ENCODE results near the gene FRMD1. TPM values are rescaled to one million over a fixed set of nuclear protein-coding genes. Genes with fewer than 3 reads are reported as not detected.

The FRMD1 gene
- total RNA-seq, 1 donor = under 0.01 TPM

- no peak for TF ChIP-seq CTCF (IDR thresholded peaks at IDR 0.05; ENCODE audit: extremely low read depth, low read depth, low read length)
- Histone ChIP-seq H2AFZ (ENCODE audit: low read length) (no peak overlapping the region), H3K4me2 (ENCODE audit: insufficient read depth, low read length) (no peak overlapping the region), H3K4me1 (ENCODE audit: insufficient read depth, low read length) (peaks cover 8% of the 10 kb centered on the region), H3K4me3 (ENCODE audit: insufficient read depth, low read length) (no peak overlapping the region), H3K79me2 (ENCODE audit: insufficient read depth, low read length) (no peaks in the 10 kb centered on the region), H3K36me3 (ENCODE audit: insufficient read depth, low read length) (no peaks in the 10 kb centered on the region), H3K9me3 (ENCODE audit: low read depth, low read length) (no peaks in the 10 kb centered on the region), H3K27ac (ENCODE audit: low read depth, low read length) (no peak overlapping the region), H3K27me3 (ENCODE audit: insufficient read depth, low read length) (peaks cover 22% of the 10 kb centered on the region), H4K20me1 (ENCODE audit: insufficient read depth, low read length) (no peaks in the 10 kb centered on the region)
- DNase-seq (ENCODE audit: insufficient read length, low spot score, missing footprints) = no peak
Observed at GRCh38 chr6:168070804-168071203, 8.2 kb downstream of the FRMD1 start.

DNA sequence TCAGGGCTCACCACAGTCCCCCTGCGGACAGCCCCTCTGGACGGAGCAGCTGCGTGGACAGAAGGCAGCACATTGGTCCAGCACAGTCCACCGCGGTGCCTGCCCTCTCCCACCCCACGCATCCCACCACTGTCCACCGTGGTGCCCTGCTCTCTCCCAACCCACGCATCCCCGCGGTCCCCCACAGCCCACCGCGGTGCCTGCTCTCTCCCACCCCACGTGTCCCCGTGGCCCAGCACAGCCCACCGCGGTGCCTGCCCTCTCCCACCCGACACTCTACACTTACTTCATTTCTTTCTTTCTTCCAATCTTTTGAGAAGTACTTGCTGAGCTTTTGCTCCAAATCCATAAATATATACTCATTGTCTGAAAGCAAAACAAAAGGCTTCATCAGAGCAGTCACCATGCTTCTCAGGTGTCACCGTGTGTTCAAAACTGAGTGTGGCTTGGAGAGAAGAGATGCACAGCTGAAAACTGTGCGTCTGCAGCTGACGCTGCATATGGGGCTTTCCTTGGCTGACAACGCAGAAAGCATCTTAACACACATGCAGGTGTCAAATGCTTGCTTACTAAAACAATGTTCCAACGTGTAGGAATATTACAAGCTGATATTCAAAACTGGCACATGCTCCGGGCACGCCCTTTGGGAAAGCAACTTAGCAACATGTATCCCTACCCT lies 11.8 kb downstream of the FRMD1 start:
- Histone ChIP-seq H2AFZ (ENCODE audit: low read length) (no peak overlapping the region), H3K79me2 (ENCODE audit: insufficient read depth, low read length) (no peaks in the 10 kb centered on the region), H3K4me3 (ENCODE audit: insufficient read depth, low read length) (no peak overlapping the region), H3K36me3 (ENCODE audit: insufficient read depth, low read length) (no peaks in the 10 kb centered on the region), H3K4me1 (ENCODE audit: insufficient read depth, low read length) (peaks cover 2% of the 10 kb centered on the region), H4K20me1 (ENCODE audit: insufficient read depth, low read length) (no peaks in the 10 kb centered on the region), H3K27me3 (ENCODE audit: insufficient read depth, low read length) (peaks cover 19% of the 10 kb centered on the region), H3K9me3 (ENCODE audit: low read depth, low read length) (no peaks in the 10 kb centered on the region), H3K4me2 (ENCODE audit: insufficient read depth, low read length) (no peak overlapping the region), H3K27ac (ENCODE audit: low read depth, low read length) (no peak overlapping the region)
- no peak for DNase-seq (ENCODE audit: insufficient read length, low spot score, missing footprints)
- no peak for TF ChIP-seq CTCF (IDR thresholded peaks at IDR 0.05; ENCODE audit: extremely low read depth, low read depth, low read length)

DNA sequence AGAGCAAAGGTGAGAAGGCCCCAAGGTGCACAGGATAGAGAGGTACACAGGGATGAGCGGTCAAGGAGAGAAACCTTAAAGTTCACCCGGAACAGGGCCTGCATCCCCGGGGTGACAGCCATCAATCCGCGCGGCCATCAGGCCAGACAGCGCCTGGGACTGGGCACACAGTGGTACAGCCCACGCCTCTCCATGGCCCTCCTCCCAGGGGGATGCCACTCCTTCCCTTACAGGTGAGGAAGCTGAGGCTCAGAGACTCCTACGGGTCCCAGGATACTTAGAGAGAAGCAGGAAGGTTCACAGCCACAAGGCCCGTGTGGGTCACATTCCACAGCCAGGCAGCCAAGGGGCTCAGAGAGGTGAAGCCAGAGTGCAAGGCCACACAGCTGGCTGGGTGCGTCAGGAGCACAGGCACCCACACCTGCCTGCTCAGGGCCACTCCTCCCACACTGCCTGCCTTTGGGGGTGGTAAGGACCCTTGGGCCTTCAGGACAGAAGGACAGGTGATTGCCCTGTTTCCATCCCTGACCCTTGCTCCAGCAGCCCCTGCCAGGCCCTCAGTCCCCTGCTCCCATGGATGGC lies 14.7 kb downstream of the FRMD1 start:
- no peak for TF ChIP-seq CTCF (IDR thresholded peaks at IDR 0.05; ENCODE audit: extremely low read depth, low read depth, low read length)
- Histone ChIP-seq H3K4me3 (ENCODE audit: insufficient read depth, low read length) (no peak overlapping the region), H3K4me1 (ENCODE audit: insufficient read depth, low read length) (no peaks in the 10 kb centered on the region), H3K79me2 (ENCODE audit: insufficient read depth, low read length) (no peaks in the 10 kb centered on the region), H3K36me3 (ENCODE audit: insufficient read depth, low read length) (no peaks in the 10 kb centered on the region), H4K20me1 (ENCODE audit: insufficient read depth, low read length) (no peaks in the 10 kb centered on the region), H2AFZ (ENCODE audit: low read length) (no peak overlapping the region), H3K9me3 (ENCODE audit: low read depth, low read length) (no peaks in the 10 kb centered on the region), H3K27ac (ENCODE audit: low read depth, low read length) (no peak overlapping the region), H3K4me2 (ENCODE audit: insufficient read depth, low read length) (no peak overlapping the region), H3K27me3 (ENCODE audit: insufficient read depth, low read length) (peaks cover 2% of the 10 kb centered on the region)
- no peak for DNase-seq (ENCODE audit: insufficient read length, low spot score, missing footprints)

DNA sequence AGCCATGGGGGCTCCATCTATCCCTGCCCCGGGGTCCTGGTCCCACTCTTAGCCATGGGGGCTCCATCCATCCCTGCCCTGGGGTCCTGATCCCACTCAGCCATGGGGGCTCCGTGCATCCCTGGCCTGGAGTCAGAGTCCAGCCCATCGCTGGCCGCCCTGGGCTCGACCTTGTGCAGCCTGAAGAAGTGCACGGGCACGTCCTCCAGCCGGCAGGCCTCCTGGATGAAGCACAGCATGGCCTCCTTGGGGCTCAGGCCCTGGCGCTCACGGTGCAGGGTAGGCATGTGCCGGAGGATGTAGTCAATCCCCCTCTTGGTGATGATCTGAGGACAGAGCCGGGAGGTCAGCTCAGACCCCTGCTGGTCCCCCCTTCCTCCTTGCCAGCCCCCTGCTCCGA lies 15.6 kb downstream of the FRMD1 start:
- Histone ChIP-seq H3K4me1 (ENCODE audit: insufficient read depth, low read length) (no peaks in the 10 kb centered on the region), H3K27ac (ENCODE audit: low read depth, low read length) (no peak overlapping the region), H4K20me1 (ENCODE audit: insufficient read depth, low read length) (no peaks in the 10 kb centered on the region), H3K4me2 (ENCODE audit: insufficient read depth, low read length) (no peak overlapping the region), H3K36me3 (ENCODE audit: insufficient read depth, low read length) (no peaks in the 10 kb centered on the region), H3K27me3 (ENCODE audit: insufficient read depth, low read length) (no peaks in the 10 kb centered on the region), H2AFZ (ENCODE audit: low read length) (no peak overlapping the region), H3K79me2 (ENCODE audit: insufficient read depth, low read length) (no peaks in the 10 kb centered on the region), H3K9me3 (ENCODE audit: low read depth, low read length) (no peaks in the 10 kb centered on the region), H3K4me3 (ENCODE audit: insufficient read depth, low read length) (no peak overlapping the region)
- no peak for DNase-seq (ENCODE audit: insufficient read length, low spot score, missing footprints)
- no peak for TF ChIP-seq CTCF (IDR thresholded peaks at IDR 0.05; ENCODE audit: extremely low read depth, low read depth, low read length)

Data from osteoblast (primary cell).